ENCODE data around the gene SP7. TPM values are rescaled to one million over a fixed set of nuclear protein-coding genes. Genes with fewer than 3 reads are reported as not detected.

Gene SP7
- total and polyA plus RNA-seq, 4 donors = not detected

- ATAC-seq (ENCODE audit: insufficient read depth, low FRiP score) = no peak
Observed at GRCh38 chr12:53338916-53339315, 2.8 kb upstream of the SP7 start.

DNA sequence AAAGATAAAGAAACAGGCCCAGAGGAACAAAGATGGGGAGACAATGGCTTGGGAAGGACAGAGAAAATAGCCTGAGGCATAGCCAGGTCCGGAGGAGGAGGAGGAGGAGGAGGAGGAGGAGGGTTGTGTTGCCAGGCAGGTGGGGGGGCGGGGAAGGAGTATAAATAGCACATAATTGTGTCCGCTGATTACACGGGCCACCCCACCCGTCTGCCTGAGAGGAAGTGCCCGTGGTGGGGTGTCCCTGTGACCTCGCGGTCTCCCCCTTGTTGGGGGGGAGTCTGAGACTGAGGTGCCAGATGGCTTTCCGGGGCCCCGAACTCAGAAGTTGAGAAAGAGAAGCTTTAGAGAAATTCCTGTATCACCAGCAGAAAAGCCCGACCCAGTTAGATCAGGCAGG, 1.9 kb upstream of the SP7 start:
- no peak overlapping the region for H3K27ac ChIP-seq (ENCODE audit: low read depth in 1 of 2, low read length in 1 of 2)
- peaks cover 0 to 3% (median 0%) of the 10 kb centered on the region in 5 donors for H3K4me1 ChIP-seq (ENCODE audit: control insufficient read depth in 5 of 5, insufficient read depth in 5 of 5, low read length in 5 of 5)
- H3K9me3 ChIP-seq (ENCODE audit: control insufficient read depth in 4 of 4, insufficient read depth in 3 of 4, low read length in 3 of 4) = no peaks in the 10 kb centered on the region
- no peak overlapping the region for H3K4me3 ChIP-seq
- peaks cover 0 to 12% (median 3%) of the 10 kb centered on the region in 3 donors for H3K27me3 ChIP-seq (ENCODE audit: control insufficient read depth in 3 of 3, insufficient read depth in 3 of 3, low read length in 2 of 3)
- no peak for TF ChIP-seq CTCF (IDR thresholded peaks at IDR 0.05; ENCODE audit: control extremely low read depth, extremely low read depth)
- ATAC-seq (ENCODE audit: insufficient read depth, low FRiP score) (no peak), DNase-seq (no peak)
- WGBS, 2 donors = 8 to 25% methylated on average over 11 of the region's 11 CpGs
- H3K9ac ChIP-seq (ENCODE audit: insufficient read depth in 1 of 2, low read length in 2 of 2) = no peak overlapping the region
- H3K36me3 ChIP-seq (ENCODE audit: control insufficient read depth in 4 of 4, insufficient read depth in 4 of 4, low read length in 4 of 4) = no peaks in the 10 kb centered on the region

More at GRCh38 chr12:53338916-53339315, 2.8 kb upstream of the SP7 start:
- H3K9me3 ChIP-seq (ENCODE audit: control insufficient read depth in 4 of 4, insufficient read depth in 3 of 4, low read length in 3 of 4) = no peaks in the 10 kb centered on the region
- no peak overlapping the region for H3K4me3 ChIP-seq
- H3K9ac ChIP-seq (ENCODE audit: insufficient read depth in 1 of 2, low read length in 2 of 2) = no peak overlapping the region
- H3K27ac ChIP-seq (ENCODE audit: low read depth in 1 of 2, low read length in 1 of 2) = no peak overlapping the region
- 74 to 78% methylated on average over 6 of the region's 6 CpGs for WGBS, 2 donors
- no peaks in the 10 kb centered on the region for H3K4me1 ChIP-seq (ENCODE audit: control insufficient read depth in 5 of 5, insufficient read depth in 5 of 5, low read length in 5 of 5)
- no peak for DNase-seq
- H3K36me3 ChIP-seq (ENCODE audit: control insufficient read depth in 4 of 4, insufficient read depth in 4 of 4, low read length in 4 of 4) = no peaks in the 10 kb centered on the region
- H3K27me3 ChIP-seq (ENCODE audit: control insufficient read depth in 3 of 3, insufficient read depth in 3 of 3, low read length in 2 of 3) = peaks cover 0 to 12% (median 3%) of the 10 kb centered on the region in 3 donors
- TF ChIP-seq CTCF (IDR thresholded peaks at IDR 0.05; ENCODE audit: control extremely low read depth, extremely low read depth) = no peak

DNA sequence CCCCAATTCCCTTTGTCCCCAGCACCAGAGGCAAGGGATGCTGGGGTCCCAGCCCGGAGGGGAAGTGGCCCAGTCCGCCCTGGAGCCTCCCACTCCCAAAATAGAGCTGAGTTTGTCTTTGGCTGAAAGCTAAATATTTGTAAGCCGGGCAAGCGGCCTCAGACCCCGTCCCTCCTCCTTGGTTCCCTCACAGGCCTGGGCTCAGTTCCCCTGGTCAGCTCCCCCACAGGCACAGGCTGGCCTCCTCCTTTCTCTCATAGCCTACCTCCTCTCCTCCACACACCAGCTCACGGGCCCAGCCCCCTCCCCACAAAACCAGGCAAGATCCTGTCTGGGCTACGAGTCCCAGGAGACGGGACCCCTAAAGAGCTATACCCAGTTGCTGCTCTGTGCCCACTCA, 1.3 kb downstream of the SP7 start:
- WGBS, 2 donors = 84 to 94% methylated on average over 8 of the region's 8 CpGs
- no peak for ATAC-seq (ENCODE audit: insufficient read depth, low FRiP score)
- no peak overlapping the region for H3K27ac ChIP-seq (ENCODE audit: low read depth in 1 of 2, low read length in 1 of 2)
- H3K9ac ChIP-seq (ENCODE audit: insufficient read depth in 1 of 2, low read length in 2 of 2) = no peak overlapping the region
- no peak for DNase-seq
- TF ChIP-seq CTCF (IDR thresholded peaks at IDR 0.05; ENCODE audit: control extremely low read depth, extremely low read depth) = no peak
- peaks cover 0 to 12% (median 0%) of the 10 kb centered on the region in 3 donors for H3K27me3 ChIP-seq (ENCODE audit: control insufficient read depth in 3 of 3, insufficient read depth in 3 of 3, low read length in 2 of 3)
- peaks cover 0 to 8% (median 0%) of the 10 kb centered on the region in 5 donors for H3K4me1 ChIP-seq (ENCODE audit: control insufficient read depth in 5 of 5, insufficient read depth in 5 of 5, low read length in 5 of 5)
- no peak overlapping the region for H3K4me3 ChIP-seq
- H3K36me3 ChIP-seq (ENCODE audit: control insufficient read depth in 4 of 4, insufficient read depth in 4 of 4, low read length in 4 of 4) = no peaks in the 10 kb centered on the region
- no peaks in the 10 kb centered on the region for H3K9me3 ChIP-seq (ENCODE audit: control insufficient read depth in 4 of 4, insufficient read depth in 3 of 4, low read length in 3 of 4)

DNA sequence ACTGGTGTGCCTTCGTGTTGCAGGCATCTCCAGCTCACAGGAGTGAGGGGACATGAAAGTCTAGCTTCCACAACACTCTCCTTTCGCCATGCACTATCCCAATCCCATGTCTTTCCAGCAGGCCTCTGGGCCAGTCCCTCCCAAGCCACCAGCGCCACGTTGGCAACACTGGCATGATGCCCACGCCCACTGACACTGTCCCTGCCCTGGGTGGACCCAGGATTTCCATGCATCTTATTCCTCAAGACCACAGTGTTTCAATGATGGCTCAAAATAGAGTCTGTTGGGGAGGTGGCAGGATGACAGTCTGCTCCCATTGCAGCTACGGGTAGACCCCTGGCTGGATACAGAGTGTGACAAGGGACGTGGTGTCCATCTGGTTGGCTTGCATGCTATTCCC, 2.3 kb downstream of the SP7 start:
- Histone ChIP-seq H3K27ac (ENCODE audit: low read depth in 1 of 2, low read length in 1 of 2) (no peak overlapping the region), H3K4me1 (ENCODE audit: control insufficient read depth in 5 of 5, insufficient read depth in 5 of 5, low read length in 5 of 5) (peaks cover 0 to 8% (median 0%) of the 10 kb centered on the region in 5 donors), H3K4me3 (no peak overlapping the region), H3K9ac (ENCODE audit: insufficient read depth in 1 of 2, low read length in 2 of 2) (no peak overlapping the region), H3K9me3 (ENCODE audit: control insufficient read depth in 4 of 4, insufficient read depth in 3 of 4, low read length in 3 of 4) (no peaks in the 10 kb centered on the region), H3K27me3 (ENCODE audit: control insufficient read depth in 3 of 3, insufficient read depth in 3 of 3, low read length in 2 of 3) (peaks cover 0 to 12% (median 0%) of the 10 kb centered on the region in 3 donors), H3K36me3 (ENCODE audit: control insufficient read depth in 4 of 4, insufficient read depth in 4 of 4, low read length in 4 of 4) (no peaks in the 10 kb centered on the region)
- no peak for TF ChIP-seq CTCF (IDR thresholded peaks at IDR 0.05; ENCODE audit: control extremely low read depth, extremely low read depth)
- DNase-seq (no peak), ATAC-seq (ENCODE audit: insufficient read depth, low FRiP score) (no peak)
- WGBS, 2 donors = 75 to 78% methylated on average over 7 of the region's 7 CpGs
